Muscle layer of colon (tissue), 2 donors: ENCODE measurements around the gene GPR137B.

Source experiments
- H3K27ac ChIP-seq: one replicate; pipeline ENCODE4 v1.7.0; 2013; ENCODE audit warnings: low read depth, mild to moderate bottlenecking, low read length, moderate library complexity
- H3K27me3 ChIP-seq, 2 donors: one replicate each; pipeline ENCODE4 v1.7.0; 2013; ENCODE audit warnings: low read length in 2 of 2, mild to moderate bottlenecking in 2 of 2; ENCODE audit not compliant: insufficient read depth in 2 of 2, control insufficient read depth in 1 of 2
- H3K36me3 ChIP-seq: one replicate; pipeline ENCODE4 v1.7.0; 2013; ENCODE audit warnings: mild to moderate bottlenecking, low read length; ENCODE audit not compliant: insufficient read depth
- H3K4me1 ChIP-seq: one replicate; pipeline ENCODE4 v1.7.0; 2013; ENCODE audit warnings: mild to moderate bottlenecking, low read length; ENCODE audit not compliant: insufficient read depth
- H3K4me3 ChIP-seq, 2 donors: one replicate each; pipeline ENCODE4 v1.7.0; 2013; ENCODE audit warnings: low read length in 2 of 2, low read depth in 1 of 2, mild to moderate bottlenecking in 1 of 2, moderate library complexity in 1 of 2
- H3K9ac ChIP-seq: one replicate; pipeline ENCODE4 v1.7.0; 2013; ENCODE audit warnings: low read length
- H3K9me3 ChIP-seq: one replicate; pipeline ENCODE4 v1.7.0; 2013; ENCODE audit warnings: mild to moderate bottlenecking, low read length
- donor health status: abdominal sarcoma.
- donor health status: Adenocarcinoma of cecum.

The GPR137B gene

GRCh38 chr1:236103646-236104218 is 38.6 kb upstream of the GPR137B start:
- Histone ChIP-seq H3K27ac (no peak overlapping the region), H3K9me3 (no peaks in the 10 kb centered on the region), H3K4me3 (peak overlapping the region in 1 of 2 donors; percentile 28), H3K36me3 (no peaks in the 10 kb centered on the region), H3K9ac (no peak overlapping the region), H3K27me3 (no peaks in the 10 kb centered on the region), H3K4me1 (no peaks in the 10 kb centered on the region)

DNA sequence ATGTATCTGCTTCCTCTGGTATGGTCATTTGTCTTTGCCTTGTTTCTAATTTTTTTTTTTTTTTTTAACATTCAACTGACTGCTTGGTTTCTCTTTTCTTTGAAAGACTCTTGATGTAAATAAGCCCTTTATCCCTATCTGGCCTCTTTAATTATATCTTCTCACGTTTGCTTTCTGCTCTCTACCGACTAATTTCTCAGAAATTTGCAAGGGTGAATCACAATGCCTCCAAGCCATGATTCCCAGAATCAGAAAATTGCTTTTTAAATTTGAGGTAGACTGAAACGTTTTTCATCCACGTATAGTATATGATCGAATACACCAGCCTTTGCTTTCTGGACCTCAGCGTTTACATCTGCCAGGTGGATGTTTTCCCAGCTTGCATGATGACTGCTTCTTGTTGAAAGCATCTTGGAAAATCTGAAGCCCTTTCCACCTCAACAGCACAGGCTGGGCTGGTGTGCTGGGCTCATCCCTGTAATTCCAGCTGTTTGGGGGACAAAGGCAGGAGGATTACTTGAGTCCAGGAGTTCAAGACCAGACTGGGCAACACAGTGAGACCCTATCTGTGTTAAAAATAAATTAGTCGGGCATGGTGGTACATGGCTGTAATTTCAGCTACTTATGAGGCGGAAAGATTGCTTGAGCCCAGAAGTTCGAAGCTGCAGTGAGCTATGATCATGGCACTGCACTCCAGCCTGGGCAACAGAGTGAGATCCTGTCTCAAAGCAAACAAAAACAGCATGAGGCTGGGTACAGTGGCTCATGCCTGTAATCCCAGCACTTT is 35.0 kb upstream of the GPR137B start:
- Histone ChIP-seq H3K9me3 (no peaks in the 10 kb centered on the region), H3K9ac (no peak overlapping the region), H3K4me3 (no peak overlapping the region), H3K27me3 (no peaks in the 10 kb centered on the region), H3K4me1 (no peaks in the 10 kb centered on the region), H3K27ac (no peak overlapping the region), H3K36me3 (no peaks in the 10 kb centered on the region)

- H3K27ac ChIP-seq: no peak overlapping the region
- H3K4me3 ChIP-seq: no peak overlapping the region
- no peaks in the 10 kb centered on the region for H3K27me3 ChIP-seq
- no peaks in the 10 kb centered on the region for H3K36me3 ChIP-seq
- H3K9me3 ChIP-seq: no peaks in the 10 kb centered on the region
- no peaks in the 10 kb centered on the region for H3K4me1 ChIP-seq
- H3K9ac ChIP-seq: no peak overlapping the region
Observed at GRCh38 chr1:236108027-236108648, 34.2 kb upstream of the GPR137B start.

DNA sequence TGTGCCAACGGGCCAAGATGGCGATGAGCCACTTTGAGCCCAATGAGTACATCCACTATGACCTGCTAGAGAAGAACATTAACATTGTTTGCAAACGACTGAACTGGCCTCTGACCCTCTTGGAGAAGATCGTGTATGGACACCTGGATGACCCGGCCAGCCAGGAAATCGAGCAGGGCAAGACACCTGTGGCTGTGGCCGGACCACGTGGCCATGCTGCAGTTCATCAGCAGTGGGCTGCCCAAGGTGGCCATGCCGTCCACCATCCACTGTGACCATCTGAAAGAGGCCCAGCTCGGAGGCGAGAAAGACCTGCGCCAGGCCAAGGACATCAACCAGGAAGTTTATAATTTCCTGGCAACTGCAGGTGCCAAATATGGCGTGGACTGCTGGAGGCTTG is 32.2 kb upstream of the GPR137B start:
- Histone ChIP-seq H3K4me3 (no peak overlapping the region), H3K27me3 (no peaks in the 10 kb centered on the region), H3K27ac (no peak overlapping the region), H3K9me3 (no peaks in the 10 kb centered on the region), H3K36me3 (no peaks in the 10 kb centered on the region), H3K9ac (no peak overlapping the region), H3K4me1 (no peaks in the 10 kb centered on the region)

DNA sequence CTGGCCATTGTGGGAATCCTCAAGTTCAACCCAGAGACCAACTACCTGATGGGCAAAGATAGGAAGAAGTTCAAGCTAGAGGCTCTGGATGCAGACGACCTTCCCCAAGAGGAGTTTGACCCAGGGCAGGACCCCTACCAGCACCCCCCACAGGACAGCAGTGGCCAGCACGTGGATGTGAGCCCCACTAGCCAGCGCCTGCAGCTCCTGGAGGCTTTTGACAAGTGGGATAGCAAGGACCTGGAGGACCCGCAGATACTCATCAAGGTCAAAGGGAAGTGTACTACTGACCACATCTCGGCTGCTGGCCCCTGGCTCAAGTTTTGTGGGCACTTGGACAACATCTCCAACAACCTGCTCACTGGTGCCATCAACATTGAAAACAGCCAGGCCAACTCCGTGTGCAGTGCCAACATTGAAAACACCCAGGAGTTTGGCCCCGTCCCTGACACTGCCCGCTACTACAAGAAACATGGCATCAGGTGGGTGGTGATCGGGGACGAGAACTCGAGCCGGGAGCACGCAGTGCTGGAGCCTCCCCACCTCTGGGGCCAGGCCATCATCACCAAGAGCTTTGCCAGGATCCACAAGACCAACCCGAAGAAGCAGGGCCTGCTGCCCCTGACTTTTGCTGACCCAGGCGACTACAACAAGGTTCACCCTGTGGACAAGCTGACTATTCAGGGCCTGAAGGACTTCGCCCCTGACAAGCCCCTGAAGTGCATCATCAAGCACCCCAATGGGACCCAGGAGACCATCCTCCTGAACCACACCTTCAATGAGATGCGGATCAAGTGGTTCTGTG is 30.6 kb upstream of the GPR137B start:
- Histone ChIP-seq H3K27ac (no peak overlapping the region), H3K27me3 (no peaks in the 10 kb centered on the region), H3K9me3 (no peaks in the 10 kb centered on the region), H3K36me3 (no peaks in the 10 kb centered on the region), H3K4me1 (no peaks in the 10 kb centered on the region), H3K9ac (no peak overlapping the region), H3K4me3 (no peak overlapping the region)

DNA sequence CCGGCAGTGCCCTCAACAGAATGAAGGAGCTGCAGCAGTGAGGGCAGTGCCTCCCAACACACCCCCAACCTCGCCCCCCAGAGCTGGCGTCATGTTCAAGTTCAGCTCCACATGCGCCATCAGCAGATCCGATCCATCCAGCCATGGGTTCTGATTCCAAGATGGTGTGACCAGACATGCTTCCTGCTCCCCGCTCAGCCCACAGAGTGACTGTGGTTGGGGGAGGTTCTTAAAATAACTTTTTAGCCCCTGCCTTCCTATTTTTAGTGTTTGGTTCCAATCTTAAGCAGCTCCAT is 30.1 kb upstream of the GPR137B start:
- no peaks in the 10 kb centered on the region for H3K27me3 ChIP-seq
- H3K36me3 ChIP-seq: no peaks in the 10 kb centered on the region
- H3K9me3 ChIP-seq: no peaks in the 10 kb centered on the region
- no peak overlapping the region for H3K27ac ChIP-seq
- no peak overlapping the region for H3K9ac ChIP-seq
- H3K4me1 ChIP-seq: no peaks in the 10 kb centered on the region
- H3K4me3 ChIP-seq: no peak overlapping the region

DNA sequence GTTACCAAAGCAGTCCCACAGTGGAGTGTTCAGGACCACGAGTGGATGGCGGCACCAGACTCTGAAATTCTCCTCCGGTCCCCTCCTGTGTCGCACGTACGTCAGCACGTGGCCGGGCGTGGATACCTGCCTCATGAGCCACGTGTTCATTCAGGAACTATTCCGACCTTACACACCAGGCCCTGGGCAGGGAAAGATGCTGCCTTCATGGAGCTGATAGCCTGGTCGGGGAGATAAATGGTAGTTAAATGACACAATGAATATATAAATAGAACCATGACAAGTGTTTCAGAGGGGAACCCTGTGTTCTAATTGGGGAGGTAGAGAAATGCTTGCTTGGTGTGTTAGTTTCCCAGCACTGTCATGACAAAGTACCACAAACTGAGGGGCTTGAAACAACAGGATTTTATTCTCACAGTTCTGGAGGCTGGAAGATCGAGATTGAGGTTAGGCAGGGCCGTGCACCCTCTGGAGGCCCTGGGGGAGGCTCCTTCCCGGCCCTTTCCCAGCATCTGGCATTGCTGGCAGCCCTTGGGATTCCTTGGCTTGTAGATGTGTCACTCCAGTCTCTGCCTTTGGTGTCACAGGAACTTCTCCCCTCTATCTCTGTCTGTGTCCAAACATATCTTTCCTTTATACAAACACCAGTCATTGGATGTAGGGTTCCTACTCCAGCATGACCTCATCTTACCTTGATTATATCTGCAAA is 28.9 kb upstream of the GPR137B start:
- Histone ChIP-seq H3K9ac (no peak overlapping the region), H3K4me1 (no peaks in the 10 kb centered on the region), H3K9me3 (no peaks in the 10 kb centered on the region), H3K36me3 (no peaks in the 10 kb centered on the region), H3K27ac (no peak overlapping the region), H3K4me3 (no peak overlapping the region), H3K27me3 (no peaks in the 10 kb centered on the region)

DNA sequence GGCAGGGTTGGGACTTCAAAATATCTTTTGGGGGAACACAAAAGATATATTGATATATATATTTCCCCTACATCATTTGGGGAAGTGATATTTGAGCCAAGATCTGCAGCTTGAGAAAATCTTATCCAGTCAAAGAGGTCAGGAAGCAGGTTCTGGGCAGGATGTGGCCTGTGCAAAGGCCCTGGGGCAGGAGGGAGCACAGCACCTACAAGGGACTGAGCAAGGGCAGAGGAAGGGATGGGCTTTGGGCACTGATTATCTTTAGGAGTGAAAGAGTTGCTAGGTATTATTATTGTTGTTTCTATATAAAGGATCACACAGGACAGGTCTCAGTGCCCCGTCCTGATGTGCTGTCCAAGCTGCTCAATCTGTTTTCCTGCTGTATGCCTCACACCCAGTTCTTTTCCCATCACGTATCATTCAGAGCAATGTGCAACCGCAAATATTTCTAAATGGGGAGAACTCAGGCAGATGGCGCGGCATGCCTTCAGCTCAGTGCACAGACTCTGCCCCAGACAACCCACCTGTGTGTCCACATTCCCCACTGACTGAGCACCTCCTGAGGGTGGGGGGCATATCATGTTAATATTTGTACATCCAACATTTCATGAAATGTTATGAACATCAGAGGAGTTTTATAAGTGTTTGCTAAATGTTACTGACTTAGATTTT is 28.1 kb upstream of the GPR137B start:
- H3K9ac ChIP-seq: no peak overlapping the region

GRCh38 chr1:236117710-236118109 is 24.6 kb upstream of the GPR137B start:
- Histone ChIP-seq H3K36me3 (no peaks in the 10 kb centered on the region), H3K4me1 (no peaks in the 10 kb centered on the region), H3K9me3 (no peaks in the 10 kb centered on the region), H3K27ac (no peak overlapping the region), H3K9ac (no peak overlapping the region), H3K4me3 (no peak overlapping the region), H3K27me3 (no peaks in the 10 kb centered on the region)

More for the DNA sequence above, 28.1 kb upstream of the GPR137B start:
- Histone ChIP-seq H3K36me3 (no peaks in the 10 kb centered on the region), H3K4me1 (no peaks in the 10 kb centered on the region), H3K27ac (no peak overlapping the region), H3K9me3 (no peaks in the 10 kb centered on the region), H3K27me3 (no peaks in the 10 kb centered on the region), H3K4me3 (no peak overlapping the region)

GRCh38 chr1:236119943-236120484 is 22.3 kb upstream of the GPR137B start:
- Histone ChIP-seq H3K4me1 (no peaks in the 10 kb centered on the region), H3K27me3 (no peaks in the 10 kb centered on the region), H3K9ac (no peak overlapping the region), H3K36me3 (no peaks in the 10 kb centered on the region), H3K9me3 (no peaks in the 10 kb centered on the region), H3K4me3 (no peak overlapping the region), H3K27ac (no peak overlapping the region)
